Pancreas (tissue), 10 donors: ENCODE data around the gene DYNC1I1. TPM values are rescaled to one million over a fixed set of nuclear protein-coding genes. Genes with fewer than 3 reads are reported as not detected.

Experiments used
- ATAC-seq, 4 donors: fragments of 200-7000 bp; cut with Tn5 transposase; one replicate each; pipeline versions ENCODE4 v1.8.0 to v1.9.1; 2020; ENCODE audit warnings: mild to moderate bottlenecking in 4 of 4, moderate library complexity in 4 of 4
- DNase-seq, 6 donors: peaks; one replicate each; pipeline ENCODE4 v3.0.0-alpha.2; 2020
- FAIRE-seq: peaks from 2 replicates; lab custom pipeline; 2012; peaks lifted over from hg19 to GRCh38; lab: Jason Lieb, UNC
- H3K27ac ChIP-seq, 4 donors: fragments of 200-600 bp; sonication (generic); 1 replicate in 3 of 4; 2 replicates in 1 of 4; pipeline versions ENCODE4 v1.5.0 to v1.8.0; 2020
- H3K27me3 ChIP-seq, 4 donors: fragments of 200-600 bp; one replicate each; pipeline ENCODE4 v1.8.0; 2021
- H3K36me3 ChIP-seq, 3 donors: fragments of 200-600 bp; sonication (generic) in 1 of 3; one replicate each; pipeline versions ENCODE4 v1.5.0 to v1.8.0; 2020 to 2021
- H3K4me1 ChIP-seq, 3 donors: fragments of 200-600 bp; one replicate each; pipeline ENCODE4 v1.8.0; 2021
- H3K4me3 ChIP-seq, 4 donors: fragments of 200-600 bp; sonication (generic) in 2 of 4; one replicate each; pipeline versions ENCODE4 v1.5.0 to v1.8.0; 2020 to 2021
- H3K9me3 ChIP-seq, 4 donors: fragments of 200-600 bp; one replicate each; pipeline ENCODE4 v1.8.0; 2021
- WGBS, 2 donors: extraction: QIAGEN DNeasy Blood & Tissue Kit; methylation state at CpG; one replicate each; pipeline ENCODE4 v1.1.7; 2013; 5-methylcytosine and 5-hydroxymethylcytosine counted together
- intact Hi-C, 3 donors: fragments of 100-400 bp; cut with DNase I; formaldehyde crosslinking; loops; one replicate each; pipeline versions ENCODE4 v1.11.1 to v1.14.2; 2022
- polyA plus RNA-seq, 2 donors: library from polyadenylated mRNA; stranded (reverse); fragments of 200-250 nt; gene quantifications; one replicate each; pipeline ENCODE4 v1.2.3, GENCODE V29; 2013
- total RNA-seq, 6 donors: library from RNA; stranded (reverse); fragmentation: NEBNext Ultra II Directional in 4 of 6; extraction: Animal tissue kit (Norgen Biotek cat#: 25700) in 4 of 6; gene quantifications; one replicate each; pipeline versions ENCODE4 v1.2.1 to v1.2.4, GENCODE V29; 2021 to 2023
- TF ChIP-seq, protein P1 (sequence below), 4 donors: fragments of 200-600 bp; sonication (generic) in 3 of 4; IDR thresholded peaks; one replicate each; pipeline versions ENCODE4 v1.5.0 to v1.8.0; 2021; ENCODE audit warnings: antibody characterized with exemption in 4 of 4
- donor health status: healthy with polysubstance abuse.
- donor health status: DM: no; HTN: no; CAD: no; lungs with moderate emphysema.
- donor health status: DM: no; HTN: no; CAD: no.
- donor health status: control.
- donor health status: control.
- donor health status: Bipolar disorder and iron deficiency.
- donor health status: DM: yes; HTN: yes; CAD: no.
- donor health status: DM: no; HTN: no; CAD: no.
- donor health status: DM: no; HTN: no; CAD: no.
- donor health status: DM: yes; HTN: yes; CAD: no.

DYNC1I1 gene
- total and polyA plus RNA-seq, 8 donors, result 0.71 to 5.5 (median 1.3) TPM

DNA sequence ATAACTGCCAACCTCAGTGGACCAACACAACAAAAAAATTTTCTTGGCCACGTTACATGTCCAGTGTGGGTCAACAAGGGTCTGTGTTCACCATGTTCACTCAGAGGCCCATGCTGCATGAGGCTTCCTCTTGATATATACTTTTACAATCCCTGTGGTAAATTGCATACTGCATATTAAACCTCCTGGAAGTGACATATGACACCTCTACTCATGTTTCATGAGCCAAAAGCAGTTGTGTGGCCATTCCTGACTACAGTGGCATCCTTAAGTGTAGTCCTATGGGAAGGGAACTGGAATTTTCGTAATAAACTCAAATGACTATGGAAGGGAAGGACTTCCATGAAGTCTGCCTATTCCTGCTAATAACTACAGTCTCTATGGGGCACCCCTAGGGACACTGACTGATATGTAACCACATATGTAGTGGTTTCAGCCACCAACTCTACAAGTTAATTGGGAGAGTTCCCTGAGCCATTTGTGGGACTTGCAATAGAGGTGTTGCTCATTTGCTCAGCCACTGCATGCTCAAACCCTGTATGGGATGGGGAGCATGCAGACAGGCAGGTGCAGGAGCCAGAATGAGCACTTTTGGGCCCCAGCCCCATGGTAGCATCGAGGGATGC lies 9.7 kb downstream of the DYNC1I1 start:
- intact Hi-C loops, result no loop called here
- no peak for ATAC-seq
- H3K36me3 ChIP-seq, result no peaks in the 10 kb centered on the region
- no peaks in the 10 kb centered on the region for H3K4me1 ChIP-seq
- no peak for DNase-seq
- H3K27ac ChIP-seq, result no peak overlapping the region
- no peaks in the 10 kb centered on the region for H3K9me3 ChIP-seq
- H3K4me3 ChIP-seq, result no peak overlapping the region
- no peak for FAIRE-seq
- no peaks in the 10 kb centered on the region for H3K27me3 ChIP-seq
- TF ChIP-seq, protein P1, sequence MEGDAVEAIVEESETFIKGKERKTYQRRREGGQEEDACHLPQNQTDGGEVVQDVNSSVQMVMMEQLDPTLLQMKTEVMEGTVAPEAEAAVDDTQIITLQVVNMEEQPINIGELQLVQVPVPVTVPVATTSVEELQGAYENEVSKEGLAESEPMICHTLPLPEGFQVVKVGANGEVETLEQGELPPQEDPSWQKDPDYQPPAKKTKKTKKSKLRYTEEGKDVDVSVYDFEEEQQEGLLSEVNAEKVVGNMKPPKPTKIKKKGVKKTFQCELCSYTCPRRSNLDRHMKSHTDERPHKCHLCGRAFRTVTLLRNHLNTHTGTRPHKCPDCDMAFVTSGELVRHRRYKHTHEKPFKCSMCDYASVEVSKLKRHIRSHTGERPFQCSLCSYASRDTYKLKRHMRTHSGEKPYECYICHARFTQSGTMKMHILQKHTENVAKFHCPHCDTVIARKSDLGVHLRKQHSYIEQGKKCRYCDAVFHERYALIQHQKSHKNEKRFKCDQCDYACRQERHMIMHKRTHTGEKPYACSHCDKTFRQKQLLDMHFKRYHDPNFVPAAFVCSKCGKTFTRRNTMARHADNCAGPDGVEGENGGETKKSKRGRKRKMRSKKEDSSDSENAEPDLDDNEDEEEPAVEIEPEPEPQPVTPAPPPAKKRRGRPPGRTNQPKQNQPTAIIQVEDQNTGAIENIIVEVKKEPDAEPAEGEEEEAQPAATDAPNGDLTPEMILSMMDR (IDR thresholded peaks at IDR 0.05), result no peak
- 63 to 78% methylated on average over 3 of the region's 3 CpGs for whole genome bisulfite sequencing, 2 donors

DNA sequence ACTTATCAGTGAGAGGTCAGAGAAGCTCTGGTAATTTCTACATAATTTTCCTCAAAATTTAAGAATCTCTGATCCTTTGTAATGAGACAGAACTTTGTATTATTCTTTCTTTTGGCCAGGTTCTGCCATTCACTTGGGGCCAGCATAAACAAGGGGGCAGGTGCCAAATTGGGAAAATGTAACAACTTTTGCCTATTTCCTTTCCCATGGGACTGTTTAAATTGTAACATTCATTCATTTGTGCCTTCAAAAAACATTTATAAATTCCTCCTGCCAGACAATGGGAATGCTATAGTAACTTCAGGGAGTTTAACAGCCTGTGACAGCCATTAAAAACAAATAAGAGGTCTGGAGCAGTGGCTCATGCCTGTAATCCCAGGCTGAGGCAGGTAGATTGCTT lies 12.4 kb downstream of the DYNC1I1 start:
- H3K27ac ChIP-seq, result no peak overlapping the region
- H3K4me1 ChIP-seq, result no peaks in the 10 kb centered on the region
- intact Hi-C loops, result no loop called here
- DNase-seq (no peak), ATAC-seq (no peak), FAIRE-seq (no peak)
- TF ChIP-seq, protein P1 (IDR thresholded peaks at IDR 0.05), result no peak
- H3K4me3 ChIP-seq, result no peak overlapping the region
- H3K27me3 ChIP-seq, result no peaks in the 10 kb centered on the region
- H3K9me3 ChIP-seq, result no peaks in the 10 kb centered on the region
- H3K36me3 ChIP-seq, result no peaks in the 10 kb centered on the region

DNA sequence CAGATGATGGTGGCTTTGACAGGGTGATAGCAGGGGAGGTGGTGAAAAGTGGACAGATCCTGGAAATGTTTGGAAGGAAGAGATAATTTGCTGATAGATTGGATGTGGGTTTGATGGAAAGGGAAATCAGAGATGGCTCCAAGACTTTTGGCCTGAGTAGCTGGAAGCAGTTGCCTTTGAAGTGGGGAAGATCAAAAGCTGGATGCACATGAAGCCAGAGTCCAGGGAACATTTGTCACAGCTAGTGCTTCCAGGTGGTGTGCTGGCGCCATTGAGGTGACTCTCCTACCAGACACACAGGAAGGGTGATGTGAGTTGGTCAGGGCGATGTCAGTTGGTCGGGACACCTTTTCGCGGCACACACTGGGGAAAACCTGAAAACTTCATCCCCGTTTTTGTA lies 15.9 kb downstream of the DYNC1I1 start:
- Histone ChIP-seq H3K36me3 (no peaks in the 10 kb centered on the region), H3K27ac (no peak overlapping the region), H3K4me1 (no peaks in the 10 kb centered on the region), H3K4me3 (no peak overlapping the region), H3K9me3 (no peaks in the 10 kb centered on the region), H3K27me3 (no peaks in the 10 kb centered on the region)
- FAIRE-seq (no peak), DNase-seq (no peak), ATAC-seq (no peak)
- intact Hi-C loops, result no loop called here
- TF ChIP-seq, protein P1 (IDR thresholded peaks at IDR 0.05), result no peak
- WGBS, 2 donors, result 94 to 96% methylated on average over 6 of the region's 6 CpGs

DNA sequence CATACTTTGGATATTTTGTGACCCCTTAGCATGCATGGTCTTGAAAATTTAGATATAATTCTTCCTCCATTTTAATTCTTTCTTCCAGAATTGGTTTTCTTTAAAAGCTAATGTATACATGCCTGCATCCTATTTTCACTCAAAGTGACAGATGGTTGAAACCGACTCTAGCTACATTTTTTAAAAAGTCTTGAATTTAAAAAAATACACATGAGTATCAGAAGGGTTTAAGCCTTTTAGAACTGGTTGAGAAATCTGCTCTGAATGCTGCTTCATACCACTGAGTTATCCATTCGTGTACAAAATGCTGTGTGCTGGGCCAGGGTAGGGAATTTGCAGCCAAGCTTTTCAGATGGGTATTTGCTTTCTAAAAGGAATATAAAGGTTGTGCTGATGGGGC lies 16.5 kb downstream of the DYNC1I1 start:
- no peak for FAIRE-seq
- Histone ChIP-seq H3K4me1 (no peaks in the 10 kb centered on the region), H3K36me3 (no peaks in the 10 kb centered on the region), H3K4me3 (no peak overlapping the region), H3K27me3 (no peaks in the 10 kb centered on the region), H3K27ac (no peak overlapping the region), H3K9me3 (no peaks in the 10 kb centered on the region)
- WGBS, 2 donors, result 24 to 28% methylated on average over 2 of the region's 2 CpGs
- intact Hi-C loops, result no loop called here
- TF ChIP-seq, protein P1 (IDR thresholded peaks at IDR 0.05), result no peak
- no peak for DNase-seq
- ATAC-seq, result no peak

DNA sequence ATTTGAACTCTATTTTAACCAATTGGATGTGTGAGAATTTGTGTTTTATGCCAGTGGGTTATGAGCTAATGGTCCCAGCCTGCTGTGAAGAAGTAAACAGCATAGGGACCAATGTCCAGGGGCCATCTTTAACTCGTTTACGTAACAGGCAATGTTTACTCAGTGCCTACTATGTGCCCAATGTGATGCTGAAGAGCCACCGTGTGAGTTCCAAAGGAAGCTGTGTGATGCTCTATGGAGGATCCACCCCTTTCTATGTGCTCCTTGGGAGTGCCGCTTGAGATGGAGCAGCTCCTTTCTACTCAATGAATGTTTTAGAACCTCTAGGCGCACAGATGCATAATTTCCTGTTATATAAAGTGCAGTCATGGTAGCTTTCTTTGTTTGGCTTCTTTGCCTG lies 21.3 kb downstream of the DYNC1I1 start:
- DNase-seq, result no peak
- 80 to 84% methylated on average over 5 of the region's 5 CpGs for WGBS, 2 donors
- no peak for FAIRE-seq

More for the DNA sequence above, 21.3 kb downstream of the DYNC1I1 start:
- intact Hi-C loops, result no loop called here
- Histone ChIP-seq H3K27ac (no peak overlapping the region), H3K27me3 (no peaks in the 10 kb centered on the region), H3K4me3 (no peak overlapping the region), H3K4me1 (no peaks in the 10 kb centered on the region), H3K9me3 (no peaks in the 10 kb centered on the region), H3K36me3 (no peaks in the 10 kb centered on the region)
- ATAC-seq, result no peak
- TF ChIP-seq, protein P1 (IDR thresholded peaks at IDR 0.05), result no peak
